COLO829 (cell line): ENCODE measurements around the gene C10orf88.
A peak's percentile ranks its signal among the peaks of the same experiment; 100 is the strongest.
"Not testable (repeated sequence)": the region's sequence is repeated elsewhere in the genome, so short reads cannot be mapped to it uniquely, and the experiment has no call there.

Source experiments
- DNase-seq: peaks from one replicate; pipeline ENCODE4 v3.0.0; 2012; ENCODE audit warnings: low spot score

C10orf88 gene

GRCh38 chr10:122962405-122962804, 8.4 kb upstream of the C10orf88 start:
- DNase-seq = no peak

GRCh38 chr10:122957474-122957873, 3.4 kb upstream of the C10orf88 start:
- DNase-seq = no peak

- DNase-seq = no peak
Observed at GRCh38 chr10:122955892-122956291, 1.9 kb upstream of the C10orf88 start.

- DNase-seq = no peak
Observed at GRCh38 chr10:122954731-122955050, 664 bp upstream of the C10orf88 start.

- no peak for DNase-seq
Observed at GRCh38 chr10:122949296-122949695, 4.7 kb downstream of the C10orf88 start.

GRCh38 chr10:122939856-122940543, 14.0 kb downstream of the C10orf88 start:
- DNase-seq = no peak

GRCh38 chr10:122939133-122939855, 14.7 kb downstream of the C10orf88 start:
- no peak for DNase-seq

- no peak for DNase-seq
Observed at GRCh38 chr10:122931088-122931906, 22.7 kb downstream of the C10orf88 start.

- DNase-seq = no peak
Observed at GRCh38 chr10:122930140-122930539, 23.9 kb downstream of the C10orf88 start.

- no peak for DNase-seq
Observed at GRCh38 chr10:122915700-122916099, 38.3 kb downstream of the C10orf88 start.

GRCh38 chr10:122911889-122912484, 42.0 kb downstream of the C10orf88 start:
- peak; percentile 45 for DNase-seq

GRCh38 chr10:122910310-122910709, 43.7 kb downstream of the C10orf88 start, which contains the start of gene FAM24A:
TSS of gene FAM24A (plus strand) at chr10:122910610. CDS start at chr10:122911635, 1,025 bp downstream.
- no peak for DNase-seq

GRCh38 chr10:122903861-122904260, 50.2 kb downstream of the C10orf88 start:
- not testable (repeated sequence) for DNase-seq

GRCh38 chr10:122894261-122894944, 59.6 kb downstream of the C10orf88 start:
- no peak for DNase-seq

GRCh38 chr10:122884166-122884565, 69.9 kb downstream of the C10orf88 start:
- no peak for DNase-seq

GRCh38 chr10:122882766-122883165, 71.3 kb downstream of the C10orf88 start:
- DNase-seq = no peak
